Measurements from ENCODE around the gene LY6G5B. TPM values are rescaled to one million over a fixed set of nuclear protein-coding genes. Genes with fewer than 3 reads are reported as not detected.

The LY6G5B gene
- total and polyA plus RNA-seq, 2 donors from 2014 or later, result 2.5 to 15.1 TPM

- no peak for FAIRE-seq
- intact Hi-C loops (cut with DNase I), result no loop called here
- peak in 3 of 5 donors; percentile 22 to 42 (median 33) for DNase-seq
- Histone ChIP-seq H3K4me1 (ENCODE audit: control insufficient read depth in 2 of 3, insufficient read depth in 2 of 3, low read depth in 1 of 3, low read length in 3 of 3) (peaks cover 0 to 54% (median 39%) of the 10 kb centered on the region in 3 donors), H3K4me3 (ENCODE audit: low read length in 3 of 3) (peak overlapping the region; percentile 92 to 98 (median 93)), H3K27ac (ENCODE audit: low read depth in 2 of 2, low read length in 2 of 2) (peak overlapping the region; percentile 84 to 90), H3K9me3 (ENCODE audit: control insufficient read depth in 2 of 3, insufficient read depth in 1 of 3, low read length in 3 of 3) (no peaks in the 10 kb centered on the region), H3K27me3 (ENCODE audit: control insufficient read depth, insufficient read depth, low read length) (no peaks in the 10 kb centered on the region), H3K36me3 (ENCODE audit: control insufficient read depth in 2 of 3, insufficient read depth in 3 of 3, low read length in 3 of 3) (peaks cover 0 to 7% (median 6%) of the 10 kb centered on the region in 3 donors), H3K9ac (ENCODE audit: low read length in 3 of 3) (peak overlapping the region; percentile 80 to 95 (median 86))
- TF ChIP-seq, protein P1, sequence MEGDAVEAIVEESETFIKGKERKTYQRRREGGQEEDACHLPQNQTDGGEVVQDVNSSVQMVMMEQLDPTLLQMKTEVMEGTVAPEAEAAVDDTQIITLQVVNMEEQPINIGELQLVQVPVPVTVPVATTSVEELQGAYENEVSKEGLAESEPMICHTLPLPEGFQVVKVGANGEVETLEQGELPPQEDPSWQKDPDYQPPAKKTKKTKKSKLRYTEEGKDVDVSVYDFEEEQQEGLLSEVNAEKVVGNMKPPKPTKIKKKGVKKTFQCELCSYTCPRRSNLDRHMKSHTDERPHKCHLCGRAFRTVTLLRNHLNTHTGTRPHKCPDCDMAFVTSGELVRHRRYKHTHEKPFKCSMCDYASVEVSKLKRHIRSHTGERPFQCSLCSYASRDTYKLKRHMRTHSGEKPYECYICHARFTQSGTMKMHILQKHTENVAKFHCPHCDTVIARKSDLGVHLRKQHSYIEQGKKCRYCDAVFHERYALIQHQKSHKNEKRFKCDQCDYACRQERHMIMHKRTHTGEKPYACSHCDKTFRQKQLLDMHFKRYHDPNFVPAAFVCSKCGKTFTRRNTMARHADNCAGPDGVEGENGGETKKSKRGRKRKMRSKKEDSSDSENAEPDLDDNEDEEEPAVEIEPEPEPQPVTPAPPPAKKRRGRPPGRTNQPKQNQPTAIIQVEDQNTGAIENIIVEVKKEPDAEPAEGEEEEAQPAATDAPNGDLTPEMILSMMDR (IDR thresholded peaks at IDR 0.05; ENCODE audit: borderline replicate concordance, extremely low read depth, insufficient read depth), result no peak
Observed at GRCh38 chr6:31659649-31660380, 10.0 kb upstream of the LY6G5B start.

DNA sequence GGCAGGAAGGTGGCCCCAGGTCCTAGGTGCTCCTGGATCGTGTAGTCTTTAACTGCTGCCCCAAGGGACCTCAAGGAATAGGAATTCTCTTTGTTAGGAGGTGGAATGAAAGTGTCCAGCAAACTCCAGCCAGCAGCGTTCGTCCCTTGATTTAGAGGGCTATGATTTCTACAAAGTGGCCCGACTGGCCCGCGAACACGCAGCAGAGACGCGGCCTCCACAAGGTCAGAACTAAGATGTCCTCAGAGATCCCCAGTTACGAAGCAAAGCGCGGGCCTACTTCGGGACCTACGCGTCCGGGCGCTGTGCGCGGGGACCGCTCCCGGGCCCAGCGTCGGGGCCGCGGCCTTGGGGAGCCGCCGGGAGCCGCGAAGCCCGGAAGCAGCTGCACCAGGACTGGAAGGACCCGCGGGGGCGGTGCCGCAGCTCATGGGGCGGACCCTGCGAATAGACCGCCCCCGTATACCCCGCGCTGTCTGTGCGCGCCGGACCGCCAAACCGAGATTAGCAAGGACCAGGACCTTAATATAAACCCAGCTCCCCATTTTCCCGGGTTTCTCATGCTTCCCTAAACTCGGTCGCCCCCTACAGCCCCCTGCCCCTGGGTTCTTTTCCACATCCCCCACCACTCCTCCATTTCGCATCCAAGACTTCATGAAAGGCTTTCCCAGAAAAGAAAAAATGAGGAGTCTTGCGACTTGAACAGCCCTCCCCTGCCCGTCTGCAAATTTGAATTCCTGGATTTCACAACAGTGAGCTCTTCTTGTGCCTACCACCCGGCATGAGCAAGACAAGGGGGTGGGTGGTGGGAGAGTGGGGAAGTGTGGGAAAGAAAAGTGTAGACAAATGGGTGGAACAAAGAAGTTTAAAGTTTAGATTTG is 9.2 kb upstream of the LY6G5B start, which contains the start of gene C6orf47:
C6orf47 (minus strand) TSS at position 398 of the 881 bp plus-strand sequence. CDS start 831 bp downstream, outside the sequence.
- TF ChIP-seq, protein P1 (IDR thresholded peaks at IDR 0.05; ENCODE audit: borderline replicate concordance, extremely low read depth, insufficient read depth), result no peak
- Histone ChIP-seq H3K4me1 (ENCODE audit: control insufficient read depth in 2 of 3, insufficient read depth in 2 of 3, low read depth in 1 of 3, low read length in 3 of 3) (peaks cover 0 to 50% (median 33%) of the 10 kb centered on the region in 3 donors), H3K27me3 (ENCODE audit: control insufficient read depth, insufficient read depth, low read length) (no peaks in the 10 kb centered on the region), H3K36me3 (ENCODE audit: control insufficient read depth in 2 of 3, insufficient read depth in 3 of 3, low read length in 3 of 3) (peaks cover 0 to 7% (median 6%) of the 10 kb centered on the region in 3 donors), H3K27ac (ENCODE audit: low read depth in 2 of 2, low read length in 2 of 2) (peak within 1 kb of the TSS; percentile 84 to 90), H3K9me3 (ENCODE audit: control insufficient read depth in 2 of 3, insufficient read depth in 1 of 3, low read length in 3 of 3) (no peaks in the 10 kb centered on the region), H3K9ac (ENCODE audit: low read length in 3 of 3) (peak within 1 kb of the TSS; percentile 80 to 95 (median 86)), H3K4me3 (ENCODE audit: low read length in 3 of 3) (peak within 1 kb of the TSS; percentile 92 to 98 (median 93))
- intact Hi-C loops (cut with DNase I), result no loop called here
- DNase-seq (peak; percentile 90 to 96 (median 93)), FAIRE-seq (no peak)

DNA sequence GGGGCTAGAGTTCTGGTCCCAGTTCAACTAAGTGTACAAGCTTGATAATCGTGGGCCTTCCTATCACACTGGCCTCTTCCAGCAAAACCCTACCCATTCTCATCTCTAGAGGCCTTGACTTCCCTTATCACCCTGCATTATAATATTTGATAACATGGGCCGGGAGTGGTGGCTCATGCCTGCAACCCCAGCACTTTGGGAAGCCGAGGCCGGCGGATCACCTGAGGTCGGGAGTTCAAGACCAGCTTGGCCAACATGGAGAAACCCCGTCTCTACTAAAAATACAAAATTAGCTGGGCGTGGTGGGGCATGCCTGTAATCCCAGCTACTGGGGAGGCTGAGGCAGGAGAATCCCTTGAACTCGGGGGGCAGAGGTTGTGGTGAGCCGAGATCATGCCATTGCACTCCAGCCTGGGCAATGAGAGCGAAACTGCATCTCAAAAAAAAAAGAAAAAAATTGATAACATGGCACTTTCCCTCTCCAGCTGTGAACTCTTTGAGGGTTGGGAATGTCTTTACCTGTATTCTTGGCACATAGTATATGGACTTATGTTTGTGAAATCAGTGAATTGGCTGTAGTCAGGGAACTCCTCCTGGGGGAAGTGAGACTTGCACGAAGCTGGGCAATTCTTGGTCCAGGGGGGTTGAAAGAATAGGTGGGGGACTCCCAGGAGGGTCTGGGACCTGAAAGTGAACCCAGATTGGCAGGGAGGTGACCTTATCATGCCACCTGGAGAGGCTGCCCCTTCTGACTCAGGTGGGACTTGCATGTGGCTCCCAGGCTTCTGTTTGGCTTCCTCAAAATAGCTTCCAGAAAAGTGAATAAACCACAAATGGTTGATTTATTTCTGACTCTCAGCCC is 8.3 kb upstream of the LY6G5B start:
- Histone ChIP-seq H3K36me3 (ENCODE audit: control insufficient read depth in 2 of 3, insufficient read depth in 3 of 3, low read length in 3 of 3) (peaks cover 0 to 7% (median 6%) of the 10 kb centered on the region in 3 donors), H3K9me3 (ENCODE audit: control insufficient read depth in 2 of 3, insufficient read depth in 1 of 3, low read length in 3 of 3) (no peaks in the 10 kb centered on the region), H3K4me1 (ENCODE audit: control insufficient read depth in 2 of 3, insufficient read depth in 2 of 3, low read depth in 1 of 3, low read length in 3 of 3) (peaks cover 0 to 45% (median 36%) of the 10 kb centered on the region in 3 donors), H3K4me3 (ENCODE audit: low read length in 3 of 3) (peak overlapping the region; percentile 92 to 98 (median 93)), H3K9ac (ENCODE audit: low read length in 3 of 3) (peak overlapping the region in 2 of 3 donors; percentile 22 to 86), H3K27ac (ENCODE audit: low read depth in 2 of 2, low read length in 2 of 2) (peak overlapping the region in 1 of 2 donors; percentile 84), H3K27me3 (ENCODE audit: control insufficient read depth, insufficient read depth, low read length) (no peaks in the 10 kb centered on the region)
- TF ChIP-seq, protein P1 (IDR thresholded peaks at IDR 0.05; ENCODE audit: borderline replicate concordance, extremely low read depth, insufficient read depth), result no peak
- intact Hi-C loops (cut with DNase I), result no loop called here
- FAIRE-seq (no peak), DNase-seq (no peak)
